HEK293 (cell line): ENCODE data around the gene ZNF550.
"Not testable (repeated sequence)": the region's sequence is repeated elsewhere in the genome, so short reads cannot be mapped to it uniquely, and the experiment has no call there.

Experiments used
- CTCF ChIA-PET: fragments of 350-600 bp; formaldehyde crosslinking; extraction: SDS; loops from one replicate; lab custom pipeline; 2021; ENCODE audit warnings: antibody characterized with exemption; lab: Yijun Ruan, JAX
- POLR2A ChIA-PET: fragments of 300-600 bp; formaldehyde crosslinking; extraction: SDS; loops from one replicate; lab custom pipeline; 2020; ENCODE audit warnings: antibody characterized with exemption, inconsistent platforms; lab: Yijun Ruan, JAX
- H3K27ac ChIP-seq: fragments of 200-500 bp; sonication (Bioruptor generic); 2 replicates; pipeline ENCODE4 v1.5.1; 2014; ENCODE audit warnings: low read depth, low read length, control low read depth, inconsistent platforms; ENCODE audit errors: extremely low read depth
- H3K36me3 ChIP-seq, 2 experiments: fragments of 200-500 bp in 1 of 2; sonication (Bioruptor generic) in 1 of 2; 1 replicate in 1 of 2; 2 replicates in 1 of 2; pipeline ENCODE4 v1.5.1; 2014 to 2017; ENCODE audit warnings: inconsistent platforms in 2 of 2, low read length in 2 of 2; ENCODE audit not compliant: control insufficient read depth in 2 of 2, insufficient read depth in 1 of 2
- H3K4me1 ChIP-seq: fragments of 200-500 bp; sonication (Bioruptor generic); 2 replicates; pipeline ENCODE4 v1.5.1; 2014; ENCODE audit warnings: mild to moderate bottlenecking, low read length, inconsistent platforms; ENCODE audit not compliant: control insufficient read depth, insufficient read depth
- H3K4me3 ChIP-seq: 2 replicates; pipeline ENCODE4 v1.5.1; 2011; ENCODE audit warnings: low read depth, mild to moderate bottlenecking, control low read depth, low read length, moderate library complexity
- H3K9me3 ChIP-seq: fragments of 200-500 bp; sonication (Bioruptor generic); 2 replicates; pipeline ENCODE4 v1.5.1; 2014; ENCODE audit warnings: low read depth, low read length, inconsistent platforms; ENCODE audit not compliant: control insufficient read depth, insufficient read depth
- KLF16 ChIP-seq: fragments of 450-650 bp; formaldehyde crosslinking; IDR thresholded peaks from 2 replicates; pipeline ENCODE4 v1.5.1; 2017; ENCODE audit warnings: missing biosample characterization, missing genetic modification characterization
- KLF8 ChIP-seq: fragments of 450-650 bp; formaldehyde crosslinking; IDR thresholded peaks from 2 replicates; pipeline ENCODE4 v1.5.1; 2016; ENCODE audit warnings: missing biosample characterization, missing genetic modification characterization
- SP2 ChIP-seq: fragments of 450-650 bp; formaldehyde crosslinking; IDR thresholded peaks from 2 replicates; pipeline ENCODE4 v1.5.1; 2016; ENCODE audit warnings: missing biosample characterization, missing genetic modification characterization
- ZBTB17 ChIP-seq: fragments of 450-650 bp; formaldehyde crosslinking; IDR thresholded peaks from 2 replicates; pipeline ENCODE4 v1.5.1; 2016; ENCODE audit warnings: missing biosample characterization, missing genetic modification characterization
- ZBTB20 ChIP-seq: fragments of 450-650 bp; formaldehyde crosslinking; IDR thresholded peaks from 2 replicates; pipeline ENCODE4 v1.5.1; 2016; ENCODE audit warnings: missing biosample characterization, missing genetic modification characterization
- ZBTB26 ChIP-seq: fragments of 450-650 bp; formaldehyde crosslinking; optimal IDR thresholded peaks from 2 replicates; pipeline ENCODE3; 2016; ENCODE audit warnings: missing biosample characterization, mild to moderate bottlenecking, missing genetic modification characterization
- ZBTB6 ChIP-seq: fragments of 450-650 bp; formaldehyde crosslinking; IDR thresholded peaks from 2 replicates; pipeline ENCODE4 v1.5.1; 2017; ENCODE audit warnings: missing biosample characterization, missing genetic modification characterization
- ZNF2 ChIP-seq: fragments of 450-650 bp; formaldehyde crosslinking; IDR thresholded peaks from 2 replicates; pipeline ENCODE4 v1.5.1; 2016; ENCODE audit warnings: missing biosample characterization, missing genetic modification characterization
- ZNF274 ChIP-seq, 2 experiments: fragments of 200-500 bp in 1 of 2; fragments of 450-650 bp in 1 of 2; sonication (Bioruptor generic) in 1 of 2; formaldehyde crosslinking in 1 of 2; IDR thresholded peaks; 2 replicates each; pipeline versions ENCODE4 v1.5.1 to v1.6.1; 2014 to 2016; ENCODE audit warnings: borderline replicate concordance in 1 of 2, inconsistent platforms in 1 of 2, low read length in 1 of 2, missing biosample characterization in 1 of 2, missing genetic modification characterization in 1 of 2
- ZNF280D ChIP-seq: fragments of 450-650 bp; formaldehyde crosslinking; IDR thresholded peaks from 2 replicates; pipeline ENCODE4 v1.5.1; 2016; ENCODE audit warnings: missing biosample characterization, missing genetic modification characterization
- ZNF518A ChIP-seq: fragments of 450-650 bp; formaldehyde crosslinking; conservative IDR thresholded peaks from 2 replicates; pipeline ENCODE4 v1.5.1; 2016; ENCODE audit warnings: low read depth, missing biosample characterization, missing genetic modification characterization
- ZNF580 ChIP-seq: fragments of 450-650 bp; formaldehyde crosslinking; IDR thresholded peaks from 2 replicates; pipeline ENCODE4 v1.5.1; 2016; ENCODE audit warnings: missing biosample characterization, missing genetic modification characterization
- ZNF660 ChIP-seq: fragments of 450-650 bp; IDR thresholded peaks from 2 replicates; pipeline ENCODE4 v1.5.1; 2018; ENCODE audit warnings: missing biosample characterization, mild to moderate bottlenecking, missing genetic modification characterization
- ZNF692 ChIP-seq: fragments of 450-650 bp; formaldehyde crosslinking; IDR thresholded peaks from 2 replicates; pipeline ENCODE4 v1.5.1; 2016; ENCODE audit warnings: missing biosample characterization, missing genetic modification characterization
- ZNF76 ChIP-seq: fragments of 450-650 bp; formaldehyde crosslinking; IDR thresholded peaks from 2 replicates; pipeline ENCODE4; 2016; ENCODE audit warnings: low read depth, missing biosample characterization, missing genetic modification characterization, borderline replicate concordance
- ZNF785 ChIP-seq: fragments of 450-650 bp; formaldehyde crosslinking; IDR thresholded peaks from 2 replicates; pipeline ENCODE4 v1.5.1; 2016; ENCODE audit warnings: missing biosample characterization, missing genetic modification characterization

The ZNF550 gene

GRCh38 chr19:57499680-57500395 is 59.8 kb downstream of the ZNF550 start, which contains the start of gene ZNF773 (continued):
- TF ChIP-seq ZNF518A (tag by site-specific recombination) (peak; percentile 78), ZBTB20 (peak; percentile 48; the same call in 1 of the 2 replicates), ZBTB17 (tag by site-specific recombination) (peak; percentile 92), ZBTB26 (tag by site-specific recombination) (peak; percentile 71), KLF16 (tag by site-specific recombination) (peak; percentile 38; the same call in 1 of the 2 replicates), ZNF76 (peak; percentile 90), ZNF274 (tag by site-specific recombination; IDR thresholded peaks at IDR 0.05; ENCODE audit: borderline replicate concordance) (peak; percentile 60; the same call in 1 of the 2 replicates), ZNF660 (peak; percentile 68; the same call in 1 of the 2 replicates), ZNF580 (peak; percentile 50; the same call in 1 of the 2 replicates), ZNF2 (tag by site-specific recombination) (0 out of 2 replicates have a peak, but pooled peaks have one; percentile 28), ZNF692 (tag by site-specific recombination) (0 out of 2 replicates have a peak, but pooled peaks have one; percentile 52), KLF8 (tag by site-specific recombination) (peak; percentile 22; the same call in 1 of the 2 replicates), SP2 (tag by site-specific recombination) (peak; percentile 89)
- TF ChIP-seq ZNF274 (IDR thresholded peaks at IDR 0.05; ENCODE audit: low read length) = not testable (repeated sequence)

GRCh38 chr19:57499332-57499679 is 60.4 kb downstream of the ZNF550 start:
- H3K4me3 ChIP-seq, H3K4me1 ChIP-seq, H3K9me3 ChIP-seq, CTCF ChIA-PET, H3K27ac ChIP-seq: not testable (repeated sequence)
- H3K36me3 ChIP-seq = peaks cover 28 to 35% of the 10 kb centered on the region in 2 experiments; a peak in 2 of 3 replicates
- TF ChIP-seq ZNF785 (tag by site-specific recombination) = 0 out of 2 replicates have a peak, but pooled peaks have one; percentile 48
- TF ChIP-seq ZBTB6 (tag by site-specific recombination) = peak; percentile 100; the same call in 1 of the 2 replicates
- 0 out of 2 replicates have a peak, but pooled peaks have one; percentile 58 for TF ChIP-seq ZNF280D
- POLR2A ChIA-PET = interaction anchor here (0.5 to 1.1 kb wide), 9 partner anchors 9 to 252 kb away, joined by 3 to 10 read pairs (median 5); partner anchors contain the start of genes ZNF416, ZNF419, ZNF549 and ZNF772

- CTCF ChIA-PET = not testable (repeated sequence)
- H3K4me3 ChIP-seq = peak overlapping the region; percentile 34
- POLR2A ChIA-PET = interaction anchor here (1.1 kb wide), 1 partner anchor 11 kb away, joined by 5 read pairs; the partner anchor contains the start of gene ZNF773
These were observed 71.4 kb downstream of the ZNF550 start for GRCh38 chr19:57488299-57488644.

More at GRCh38 chr19:57488299-57488644, 71.4 kb downstream of the ZNF550 start:
- H3K9me3 ChIP-seq, H3K27ac ChIP-seq, H3K4me1 ChIP-seq: not testable (repeated sequence)
- peaks cover 22 to 36% of the 10 kb centered on the region in 2 experiments for H3K36me3 ChIP-seq
